NCI-H524 treated with DMSO at 0.1 percent for 48 hours (cell line): ENCODE data around the gene CYBC1.

Source experiments
- DNase-seq: peaks from one replicate; lab custom pipeline; 2025; lab: John Stamatoyannopoulos, UW

CYBC1 gene

DNA sequence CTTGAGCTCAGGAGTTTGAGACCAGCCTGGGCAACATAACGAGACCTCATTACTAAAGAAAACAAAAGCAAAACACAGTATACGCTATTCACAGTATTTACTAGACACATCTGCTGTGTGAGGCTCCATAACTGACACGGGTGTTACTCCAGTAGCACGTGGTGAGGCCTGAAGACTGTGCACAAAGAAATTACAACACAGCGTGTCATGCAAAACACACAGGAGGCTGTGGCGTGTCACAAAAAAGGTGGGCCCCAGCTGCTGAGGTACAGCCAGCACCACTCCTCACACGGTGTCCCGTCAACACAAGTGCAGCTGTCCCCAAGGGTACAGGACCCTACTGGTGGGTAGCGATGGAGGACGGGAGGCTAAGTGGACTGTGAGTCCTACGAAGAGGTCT is 2.7 kb downstream of the CYBC1 start:
- no peak for DNase-seq

DNA sequence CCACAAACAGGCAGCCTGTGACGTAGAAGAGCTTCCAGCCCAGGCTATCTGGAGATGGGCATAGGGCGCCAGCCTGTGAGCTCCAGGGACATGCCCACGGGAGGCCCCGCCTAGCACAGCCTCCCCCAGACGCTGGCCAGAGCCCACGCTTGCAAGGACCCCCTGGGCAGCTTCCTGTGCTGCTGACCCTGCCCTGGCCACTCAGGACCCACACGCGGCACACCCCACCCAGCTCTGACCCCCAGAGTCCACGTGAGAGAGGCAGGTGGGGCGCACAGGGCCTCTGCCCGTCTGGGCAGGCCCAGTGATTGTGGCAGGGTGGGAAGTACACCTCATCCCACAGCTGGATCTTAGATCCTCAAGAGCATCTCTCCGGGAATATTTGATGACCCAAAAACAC is 3.9 kb downstream of the CYBC1 start:
- DNase-seq: no peak

DNA sequence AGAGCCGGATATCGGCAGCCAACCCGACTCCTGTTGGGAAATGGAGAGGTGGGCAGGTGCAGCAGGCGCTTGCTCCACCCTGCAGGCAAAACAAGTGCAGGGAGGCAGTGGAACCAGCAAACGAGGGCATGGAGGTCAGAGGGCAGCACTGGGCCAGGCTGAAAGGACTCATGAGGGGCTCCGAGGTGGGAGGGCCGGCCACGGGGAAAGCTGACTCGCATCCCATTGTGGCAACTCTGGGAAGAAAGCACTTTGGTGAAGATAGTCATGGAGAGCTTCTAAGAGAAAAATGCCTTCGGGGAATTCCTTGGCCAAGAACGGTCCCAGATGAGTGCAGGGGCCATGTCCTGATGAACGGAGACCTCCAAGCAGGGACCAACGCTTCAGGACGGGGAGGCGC is 4.4 kb downstream of the CYBC1 start:
- no peak for DNase-seq

DNA sequence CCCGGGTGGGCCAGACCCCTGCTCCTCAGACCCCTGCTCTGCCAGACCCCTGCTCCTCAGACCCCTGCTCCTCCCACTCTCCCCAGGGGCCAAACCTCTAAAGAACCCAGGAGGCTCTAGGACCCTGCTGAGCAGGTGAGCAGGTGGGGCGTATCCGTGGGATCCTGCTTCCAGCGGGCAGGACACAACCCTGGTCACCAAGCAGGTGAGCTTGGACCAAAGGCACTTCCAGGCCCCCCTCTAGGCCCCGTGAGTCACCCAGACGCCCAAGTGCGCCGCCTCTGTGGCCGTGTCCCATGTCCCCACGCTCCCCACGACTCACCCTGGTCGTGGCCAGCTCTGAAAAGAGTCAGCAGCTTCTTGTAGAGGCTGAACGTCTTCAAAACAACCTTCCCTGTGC is 5.0 kb downstream of the CYBC1 start:
- no peak for DNase-seq

DNA sequence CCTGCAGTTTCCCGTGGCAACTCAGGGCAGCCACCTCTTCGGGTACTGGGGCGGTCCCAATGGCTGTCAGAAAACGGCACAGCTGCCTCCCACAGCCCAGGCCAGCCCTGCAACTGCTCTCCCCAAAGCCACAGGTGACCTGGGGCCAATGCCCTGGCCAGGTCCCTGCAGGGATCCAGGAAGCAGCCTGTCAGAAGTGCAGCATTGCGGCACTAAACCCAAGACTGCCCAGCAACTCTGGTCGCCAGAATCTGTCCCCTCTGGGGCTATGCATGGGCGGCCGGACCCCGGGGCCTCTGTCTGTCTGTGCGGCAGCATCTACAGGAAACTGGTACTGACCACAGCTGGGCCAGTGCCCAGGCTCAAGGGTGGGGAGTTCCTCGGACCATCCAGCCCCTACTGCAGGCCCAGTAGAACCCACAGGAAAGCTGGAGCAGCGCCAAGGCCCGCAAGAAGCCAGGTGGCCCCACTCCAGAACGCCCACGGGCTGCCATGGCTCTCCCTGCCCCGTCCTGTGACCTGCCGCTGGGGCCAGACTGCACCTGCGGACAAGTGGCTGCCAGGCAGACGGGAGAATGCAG is 5.5 kb downstream of the CYBC1 start:
- no peak for DNase-seq

DNA sequence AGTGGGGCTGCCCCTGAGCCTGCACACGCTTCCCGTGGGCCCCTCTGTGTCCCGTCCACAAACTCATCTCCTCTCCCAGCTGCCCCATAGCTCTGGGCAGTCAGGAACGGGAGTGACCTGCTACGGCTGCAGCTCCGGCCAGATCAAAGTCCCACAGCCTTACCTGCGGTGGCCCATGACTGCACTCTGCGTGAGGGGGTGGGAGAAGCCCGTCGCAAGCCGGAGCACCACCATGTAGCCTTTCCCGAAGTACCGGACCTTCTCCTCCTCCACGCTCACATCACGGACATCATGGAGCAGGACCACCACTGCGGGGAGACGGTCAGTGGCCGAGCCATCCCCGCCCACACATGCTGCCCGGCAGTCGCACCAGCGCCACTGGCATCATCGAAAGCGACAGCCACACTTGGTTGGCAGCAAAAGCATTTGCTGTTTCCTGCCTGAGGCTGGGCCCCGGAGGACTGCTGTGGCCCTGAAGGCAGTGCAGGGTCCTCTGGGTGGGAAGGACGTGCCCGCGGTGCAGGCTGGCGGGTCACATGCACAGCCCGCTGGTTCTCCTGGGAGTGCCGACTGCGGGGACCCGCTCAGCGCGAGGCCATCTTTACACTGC is 6.2 kb downstream of the CYBC1 start:
- no peak for DNase-seq

DNA sequence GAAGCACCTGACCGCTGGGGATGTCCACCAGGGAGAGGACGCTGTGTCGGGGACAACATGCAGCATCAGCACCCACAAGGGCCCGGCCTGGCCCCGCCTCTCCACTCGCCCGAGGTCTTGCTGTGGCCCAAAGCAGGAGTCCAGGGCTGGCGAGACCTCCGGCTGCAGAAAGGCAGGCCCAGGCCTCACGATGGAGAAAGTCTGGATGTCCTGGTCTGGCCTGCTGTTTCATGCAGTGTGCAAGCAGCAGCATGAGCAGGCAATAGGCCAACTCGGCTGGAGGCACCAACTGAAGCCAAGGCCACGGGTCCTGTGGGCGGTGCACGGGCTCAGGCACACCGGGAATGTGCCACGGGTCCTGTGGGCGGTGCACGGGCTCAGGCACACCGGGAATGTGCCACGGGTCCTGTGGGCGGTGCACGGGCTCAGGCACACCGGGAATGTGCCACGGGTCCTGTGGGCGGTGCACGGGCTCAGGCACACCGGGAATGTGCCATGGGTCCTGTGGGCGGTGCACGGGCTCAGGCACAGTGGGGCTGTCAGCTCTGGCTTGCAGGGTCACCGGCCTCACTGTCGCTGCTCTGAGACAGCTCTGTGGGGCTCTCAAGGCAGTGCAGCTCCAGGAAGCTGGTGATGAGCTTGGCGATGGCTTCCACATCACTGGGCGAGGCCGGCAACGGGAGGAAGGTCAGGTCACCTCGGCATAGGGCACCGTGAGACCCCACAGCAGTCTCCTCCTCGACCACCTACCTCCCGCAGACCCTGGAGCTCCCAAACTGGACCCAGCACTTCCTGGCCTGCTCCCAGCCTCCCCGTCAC is 6.9 kb downstream of the CYBC1 start:
- DNase-seq: no peak

DNA sequence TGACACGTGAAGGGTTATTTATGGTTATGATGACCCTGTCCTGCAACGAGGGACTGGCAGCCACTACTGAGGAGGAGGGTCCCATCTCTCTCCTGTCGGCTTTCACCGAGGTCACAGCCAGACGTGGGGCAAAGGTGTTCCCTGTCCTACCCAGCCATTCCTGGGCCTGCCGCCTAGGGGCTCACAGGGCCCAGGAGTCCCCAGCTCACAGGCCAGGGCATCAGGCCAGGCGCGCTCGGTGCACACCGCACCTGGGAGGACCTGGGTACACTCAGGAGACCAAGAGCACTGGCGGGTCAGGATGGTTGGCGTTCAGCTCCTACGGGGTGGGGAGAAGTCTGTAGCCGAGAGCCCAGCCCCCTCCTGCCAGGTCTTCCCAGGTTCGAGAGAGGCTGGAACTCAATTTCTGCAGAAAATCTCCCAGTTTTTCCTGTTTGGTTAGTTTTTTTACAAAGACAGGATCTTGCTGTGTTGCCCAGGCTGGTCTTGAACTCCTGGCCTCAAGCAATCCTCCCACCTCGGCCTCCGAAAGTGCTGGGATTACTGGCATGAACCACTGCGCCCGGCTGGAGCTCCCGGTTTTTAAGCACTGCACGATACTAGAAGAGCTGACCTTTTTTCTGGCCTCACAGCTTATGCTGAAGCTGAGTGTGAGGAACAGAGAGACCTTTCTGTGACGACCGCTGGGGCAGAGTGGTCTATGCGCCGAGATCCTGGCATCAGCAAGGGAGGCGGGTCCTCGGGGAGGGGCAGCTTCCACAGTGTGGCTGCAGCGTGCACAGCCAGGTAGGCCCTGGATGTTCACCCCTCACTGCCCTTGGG is 7.7 kb downstream of the CYBC1 start:
- no peak for DNase-seq

DNA sequence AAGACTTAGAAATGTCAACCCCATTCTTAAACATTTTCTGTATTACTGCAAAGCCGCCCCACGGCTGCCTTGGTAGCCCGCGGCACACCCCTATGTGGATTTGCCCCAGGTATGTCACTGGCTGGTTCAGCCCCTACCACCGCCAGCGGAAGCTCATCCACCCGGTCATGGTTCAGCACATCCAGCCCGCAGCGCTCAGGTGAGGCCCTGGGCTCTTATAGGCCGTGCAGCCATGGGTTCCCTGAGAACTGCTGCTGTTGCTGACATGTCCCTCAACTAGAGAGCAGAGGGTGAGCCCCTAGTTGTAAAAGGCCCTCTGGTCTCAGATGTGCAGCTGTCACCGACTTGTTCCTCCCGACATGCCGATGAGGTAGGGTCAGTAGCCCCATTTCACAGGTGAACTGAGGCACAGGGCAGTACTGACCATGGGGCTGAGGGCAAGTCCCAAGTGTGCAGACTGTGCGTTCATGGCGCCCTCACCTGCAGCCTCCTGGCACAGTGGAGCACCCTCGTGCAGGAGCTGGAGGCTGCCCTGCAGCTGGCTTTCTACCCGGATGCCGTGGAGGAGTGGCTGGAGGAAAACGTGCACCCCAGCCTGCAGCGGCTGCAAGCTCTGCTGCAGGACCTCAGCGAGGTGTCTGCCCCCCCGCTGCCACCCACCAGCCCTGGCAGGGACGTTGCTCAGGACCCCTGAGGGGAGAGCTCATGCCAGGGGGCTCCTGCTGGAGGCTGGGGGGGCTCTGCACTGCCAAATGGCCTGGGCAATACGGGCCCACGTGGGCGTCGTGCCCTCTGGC is 8.7 kb downstream of the CYBC1 start:
- no peak for DNase-seq

DNA sequence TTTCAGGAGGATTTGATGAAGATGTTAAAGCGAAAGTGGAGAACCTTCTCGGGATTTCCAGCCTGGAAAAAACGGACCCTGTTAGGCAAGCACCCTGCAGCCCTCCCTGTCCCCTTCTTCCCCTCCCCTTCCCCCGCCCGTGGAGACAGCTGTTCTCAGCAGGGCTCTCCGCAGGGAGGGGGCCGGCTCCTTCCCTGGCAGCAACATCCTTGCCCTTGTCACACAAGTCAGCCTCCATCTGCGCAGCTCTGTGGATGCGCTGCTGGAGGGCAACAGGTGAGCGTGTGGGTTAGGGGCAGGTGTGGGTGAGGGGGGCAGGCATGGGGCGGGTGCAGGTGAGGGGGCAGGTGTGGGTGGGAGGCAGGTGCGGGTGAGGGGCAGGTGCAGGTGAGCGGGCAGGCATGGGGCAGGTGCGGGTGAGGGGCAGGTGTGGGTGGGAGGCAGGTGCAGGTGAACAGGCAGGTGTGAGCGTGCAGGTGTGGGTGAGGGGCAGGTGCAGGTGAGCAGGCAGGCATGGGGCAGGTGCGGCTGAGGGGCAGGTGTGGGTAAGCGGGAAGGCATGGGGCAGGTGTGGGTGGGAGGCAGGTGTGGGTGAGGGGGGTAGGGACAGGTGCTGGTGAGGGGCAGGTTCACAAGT is 9.4 kb downstream of the CYBC1 start:
- DNase-seq: no peak

DNA sequence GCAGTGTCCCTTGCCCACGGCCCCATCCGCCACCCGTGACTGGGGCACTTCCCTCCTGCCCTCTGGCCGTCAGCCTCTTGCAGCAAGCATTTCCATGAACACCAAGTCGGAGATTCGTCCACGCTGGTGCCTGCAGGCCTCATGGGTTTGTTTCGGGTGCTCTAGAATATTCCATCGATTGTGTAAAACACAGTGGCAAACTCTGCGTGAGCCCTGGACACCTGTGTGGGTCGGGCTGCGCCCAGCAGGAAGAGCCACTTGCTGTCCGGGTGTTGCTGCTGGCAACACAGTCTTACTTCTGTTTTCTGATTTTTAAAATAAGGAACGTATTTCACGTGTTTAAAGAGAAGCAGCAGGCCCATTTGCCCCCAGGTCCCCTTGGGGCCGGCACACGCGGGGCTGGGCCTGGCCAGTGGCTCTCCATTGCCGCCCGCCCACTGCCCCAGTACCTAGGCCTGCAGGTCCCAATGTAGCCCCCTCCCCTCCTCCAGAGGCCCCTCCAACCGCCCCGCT is 10.0 kb downstream of the CYBC1 start:
- DNase-seq: no peak

DNA sequence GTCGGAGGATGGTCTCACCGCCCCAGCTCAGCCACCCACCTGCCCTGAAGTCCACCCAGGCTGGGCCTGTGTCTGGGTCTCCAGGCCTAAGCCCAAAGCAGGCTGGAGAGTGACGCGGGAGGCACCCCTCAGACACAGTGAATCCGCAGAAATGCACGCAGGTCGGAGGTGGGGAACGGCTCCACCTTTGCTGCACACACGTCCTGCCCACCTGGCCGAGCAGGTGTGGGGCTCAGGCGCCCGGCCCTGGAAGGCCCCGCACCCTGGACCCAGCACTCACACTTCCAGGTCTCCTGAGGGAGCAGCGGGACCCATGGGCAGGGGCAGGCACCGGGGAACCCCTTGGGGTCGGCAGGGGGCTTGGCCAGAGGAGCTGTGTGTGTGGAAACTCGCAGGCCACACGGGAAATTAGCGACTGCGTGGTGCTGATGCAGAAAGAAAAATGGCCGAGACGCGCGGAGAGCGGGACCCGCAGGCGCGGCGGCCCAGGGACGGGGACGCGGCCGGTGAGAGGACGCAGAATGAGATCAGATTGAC is 10.7 kb downstream of the CYBC1 start:
- no peak for DNase-seq

DNA sequence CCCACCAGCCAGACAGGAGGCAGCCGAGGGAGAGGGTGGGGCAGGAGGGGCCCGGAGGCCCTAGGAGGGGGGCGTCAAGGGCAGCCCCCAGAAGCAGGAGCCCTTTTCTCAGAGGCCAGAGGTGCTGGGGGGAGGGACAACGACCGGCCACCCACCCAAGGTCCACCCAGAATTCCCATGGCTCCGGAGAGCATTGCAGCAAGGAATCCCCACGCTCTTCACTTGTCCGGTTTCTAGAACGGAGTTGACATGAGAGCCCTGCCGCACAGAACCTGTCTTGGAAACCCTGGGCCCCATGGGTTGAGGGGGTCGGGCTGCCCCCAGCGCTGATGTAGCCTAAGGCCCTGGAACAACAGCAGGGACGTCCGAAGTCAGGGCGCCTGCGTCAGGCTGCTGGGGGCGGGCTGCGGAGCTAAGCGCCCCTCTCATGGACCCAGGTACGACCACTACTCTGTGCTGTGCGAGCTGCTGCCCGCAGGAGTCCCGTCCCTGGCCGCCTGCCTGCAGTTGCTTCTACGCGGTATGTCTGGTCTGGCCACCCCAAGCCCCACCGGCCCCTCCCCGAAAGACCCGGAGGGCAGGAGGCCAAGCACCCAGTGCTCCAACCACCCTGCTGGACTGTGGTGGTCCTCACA is 11.2 kb downstream of the CYBC1 start:
- DNase-seq: no peak

DNA sequence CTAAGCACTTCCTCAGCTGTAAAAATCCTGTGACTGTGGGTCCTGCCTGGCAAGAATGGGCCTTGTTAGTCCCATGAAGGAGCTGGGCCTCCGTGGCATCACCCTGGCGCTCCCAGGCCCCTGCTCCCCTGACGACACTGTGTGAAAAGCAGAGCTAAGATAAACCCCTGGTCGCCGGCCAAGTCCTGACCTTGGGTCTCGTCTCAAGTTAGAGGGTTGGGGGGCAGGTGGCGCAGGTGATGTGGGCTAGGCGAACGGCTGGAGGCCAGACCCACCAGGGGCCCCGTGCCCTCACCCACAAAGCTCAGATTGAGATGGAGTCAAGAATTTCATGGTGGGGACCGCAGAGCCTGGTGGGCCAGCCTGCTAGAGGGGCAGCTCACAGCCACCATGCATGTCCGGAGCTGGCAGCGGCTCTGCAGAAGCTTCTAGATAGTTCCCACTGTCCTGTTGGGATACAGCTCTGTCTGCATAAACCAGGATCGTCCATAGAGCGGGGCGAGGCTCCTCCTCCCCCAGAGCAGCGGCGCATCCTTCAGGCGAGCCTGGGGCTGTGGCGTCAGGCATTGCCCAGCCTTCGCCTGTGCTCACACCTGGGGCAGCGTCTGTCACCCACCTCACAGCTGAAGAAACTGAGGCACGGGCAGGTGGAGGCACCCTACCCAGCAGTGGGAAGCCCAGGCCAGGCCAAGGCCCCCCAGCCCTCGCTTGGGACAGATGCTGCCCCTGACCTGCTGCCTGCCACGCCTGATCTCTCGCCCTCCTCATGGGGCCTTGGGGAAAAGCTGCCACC is 12.0 kb downstream of the CYBC1 start:
- no peak for DNase-seq

DNA sequence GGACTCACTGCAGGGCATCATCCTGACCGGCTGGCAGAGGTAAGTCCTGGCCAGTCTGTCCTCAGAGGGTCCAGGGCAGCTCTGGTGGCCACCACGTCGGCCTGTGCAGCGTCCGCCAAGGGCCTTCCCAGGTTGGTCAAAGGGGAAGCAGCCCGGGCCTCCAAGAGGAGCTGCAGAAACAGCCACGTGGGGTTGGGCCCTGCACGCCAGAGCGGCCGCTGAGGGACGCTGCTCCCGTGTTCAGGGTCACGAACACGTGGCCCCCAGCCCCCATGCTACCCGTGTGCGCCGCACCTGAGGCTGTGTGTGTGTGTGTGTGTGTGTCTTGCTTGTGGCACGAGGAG is 13.3 kb downstream of the CYBC1 start:
- DNase-seq: no peak

DNA sequence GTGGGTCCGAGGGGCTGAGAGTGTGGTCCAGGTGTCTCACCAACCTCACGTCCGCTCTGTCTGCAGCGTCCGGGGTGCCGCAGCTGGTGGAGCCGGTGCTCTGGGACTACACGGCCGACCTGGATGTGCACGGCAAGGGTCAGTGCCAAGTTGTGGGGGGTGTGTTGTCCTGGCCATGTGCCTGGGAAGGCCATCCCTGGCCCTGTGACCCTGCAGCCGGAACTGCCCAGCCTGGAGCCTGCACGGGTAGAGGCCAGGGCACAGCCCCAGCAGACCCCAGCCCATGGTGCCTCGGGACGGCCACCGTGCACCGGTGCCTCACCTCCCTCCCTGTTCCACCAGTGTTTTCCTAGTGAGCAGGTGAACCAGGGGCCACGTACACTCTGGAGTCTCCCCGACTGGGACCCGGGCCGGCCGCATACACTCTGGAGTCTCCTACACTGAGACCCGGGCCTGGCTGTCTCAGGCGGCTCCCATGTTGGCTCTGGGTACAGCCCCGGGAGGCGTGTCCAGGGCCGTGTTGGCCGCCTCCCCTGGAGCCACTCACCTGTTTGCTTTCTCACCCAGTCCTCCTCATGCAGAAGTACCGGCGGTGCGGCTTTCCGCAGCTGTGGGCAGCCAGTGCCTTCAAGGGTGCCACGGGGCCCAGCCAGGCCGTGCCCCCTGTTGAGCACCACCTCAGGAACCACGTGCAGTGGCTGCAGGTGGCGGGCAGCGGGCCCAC is 13.8 kb downstream of the CYBC1 start:
- DNase-seq: no peak

DNA sequence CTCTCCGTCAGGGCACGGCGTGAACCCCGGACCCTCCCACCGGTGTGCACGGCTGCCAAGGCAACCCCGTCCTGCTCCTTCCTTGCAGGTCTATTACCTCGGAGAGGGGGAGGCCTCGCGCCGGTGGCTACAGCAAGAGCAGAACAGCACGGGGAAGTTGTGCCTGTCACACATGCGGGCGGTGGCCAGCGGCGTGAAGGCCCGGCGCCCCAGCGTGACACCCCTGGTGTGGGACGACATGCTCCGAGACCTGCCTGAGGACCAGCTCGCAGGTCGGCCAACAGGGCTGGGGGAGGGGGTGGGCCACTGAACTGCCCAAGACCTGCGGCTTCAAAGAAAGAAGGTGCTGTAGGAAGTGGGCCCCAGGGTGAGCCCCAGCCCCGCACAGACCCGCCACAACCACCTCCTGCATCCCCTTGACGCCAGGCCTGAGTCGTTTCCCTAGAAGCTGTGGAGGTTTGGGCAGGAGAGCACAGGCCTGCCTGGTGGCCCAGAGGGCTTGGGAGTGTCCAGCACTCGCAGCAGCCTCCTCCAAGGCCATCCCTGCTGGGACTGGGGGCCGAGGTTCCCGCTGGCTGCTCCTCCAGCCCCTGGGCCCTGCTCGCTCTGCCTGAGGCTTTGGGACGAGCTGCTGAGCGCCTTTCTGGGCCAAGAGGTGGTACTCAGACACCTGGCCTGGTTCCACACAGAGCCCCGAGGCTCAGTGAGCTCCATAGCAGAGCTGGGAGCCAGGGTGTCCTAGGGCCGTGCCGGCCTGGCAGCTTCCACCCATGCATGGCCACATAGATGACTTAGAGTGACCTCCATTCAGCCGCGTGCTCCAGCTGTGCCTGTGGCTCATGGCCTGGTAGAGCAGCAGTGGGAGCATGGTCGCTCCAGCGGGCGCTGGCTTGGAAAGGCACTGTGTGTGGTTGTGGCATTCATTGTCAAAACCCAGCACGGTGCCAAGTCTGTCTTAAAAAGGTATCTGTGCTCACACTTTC is 14.7 kb downstream of the CYBC1 start:
- DNase-seq: no peak

DNA sequence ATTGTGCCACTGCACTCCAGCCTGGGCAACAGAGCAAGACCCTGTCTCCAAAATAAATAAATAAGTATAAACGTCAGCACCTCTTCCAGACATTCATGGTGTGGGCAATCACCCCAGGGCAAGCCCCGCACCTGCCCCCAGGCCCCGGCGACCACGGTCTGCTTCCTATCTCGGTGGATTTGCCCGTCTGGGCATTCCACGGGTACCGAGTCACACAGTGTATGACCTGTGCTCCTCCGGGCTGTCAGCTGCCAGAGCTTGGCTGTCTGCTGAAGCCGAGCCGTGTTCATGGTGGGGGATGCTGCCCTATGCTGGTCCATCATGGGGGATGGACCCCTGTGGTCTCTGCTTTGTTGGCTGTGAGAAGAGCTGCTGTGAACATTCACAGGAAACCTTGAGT is 15.4 kb downstream of the CYBC1 start:
- DNase-seq: no peak
